Astrocyte of the cerebellum (primary cell): Measurements from ENCODE around the gene SESN1.

Experiments used
- DNase-seq: peaks from one replicate; pipeline ENCODE4 v3.0.0-alpha.2; 2011; ENCODE audit warnings: low read depth
- H3K4me3 ChIP-seq: 2 replicates; pipeline ENCODE4 v1.5.1; 2011; ENCODE audit warnings: mild to moderate bottlenecking, low read depth, low read length, moderate library complexity
- in situ Hi-C: cut with HindIII; loops from 2 replicates; pipeline ENCODE4 v1.10.0; 2017; ENCODE audit warnings: low sequenced_read_pairs
- TF ChIP-seq, protein P1 (sequence below): IDR thresholded peaks from 2 replicates; pipeline ENCODE4 v1.5.1; 2012; ENCODE audit warnings: low read length, low read depth, moderate library complexity, mild to moderate bottlenecking; ENCODE audit errors: missing control alignments

Gene SESN1

DNA sequence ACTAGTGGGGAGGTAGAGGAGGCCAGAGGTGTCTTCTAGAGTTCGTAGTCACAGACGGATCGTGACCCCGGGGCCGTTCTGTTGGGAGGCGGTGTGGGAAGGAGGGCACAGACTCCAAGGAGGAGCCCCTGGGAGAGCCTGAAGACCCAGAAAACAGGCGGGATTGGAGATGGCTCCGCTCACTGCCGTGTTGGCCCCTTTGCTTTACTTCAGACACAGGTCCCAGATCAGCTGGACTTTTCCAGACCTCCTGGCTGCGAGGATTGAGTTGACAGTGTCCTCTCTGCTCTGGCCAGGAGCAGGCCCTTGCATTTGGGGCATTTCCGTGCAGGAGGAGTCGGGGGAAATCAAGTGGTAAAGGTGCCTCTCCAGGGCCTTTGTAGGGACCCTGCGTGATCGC lies 133.6 kb downstream of the SESN1 start:
- DNase-seq, result no peak
- in situ Hi-C loops, result no loop called here
- TF ChIP-seq, protein P1, sequence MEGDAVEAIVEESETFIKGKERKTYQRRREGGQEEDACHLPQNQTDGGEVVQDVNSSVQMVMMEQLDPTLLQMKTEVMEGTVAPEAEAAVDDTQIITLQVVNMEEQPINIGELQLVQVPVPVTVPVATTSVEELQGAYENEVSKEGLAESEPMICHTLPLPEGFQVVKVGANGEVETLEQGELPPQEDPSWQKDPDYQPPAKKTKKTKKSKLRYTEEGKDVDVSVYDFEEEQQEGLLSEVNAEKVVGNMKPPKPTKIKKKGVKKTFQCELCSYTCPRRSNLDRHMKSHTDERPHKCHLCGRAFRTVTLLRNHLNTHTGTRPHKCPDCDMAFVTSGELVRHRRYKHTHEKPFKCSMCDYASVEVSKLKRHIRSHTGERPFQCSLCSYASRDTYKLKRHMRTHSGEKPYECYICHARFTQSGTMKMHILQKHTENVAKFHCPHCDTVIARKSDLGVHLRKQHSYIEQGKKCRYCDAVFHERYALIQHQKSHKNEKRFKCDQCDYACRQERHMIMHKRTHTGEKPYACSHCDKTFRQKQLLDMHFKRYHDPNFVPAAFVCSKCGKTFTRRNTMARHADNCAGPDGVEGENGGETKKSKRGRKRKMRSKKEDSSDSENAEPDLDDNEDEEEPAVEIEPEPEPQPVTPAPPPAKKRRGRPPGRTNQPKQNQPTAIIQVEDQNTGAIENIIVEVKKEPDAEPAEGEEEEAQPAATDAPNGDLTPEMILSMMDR, result no peak
- H3K4me3 ChIP-seq, result no peak overlapping the region

DNA sequence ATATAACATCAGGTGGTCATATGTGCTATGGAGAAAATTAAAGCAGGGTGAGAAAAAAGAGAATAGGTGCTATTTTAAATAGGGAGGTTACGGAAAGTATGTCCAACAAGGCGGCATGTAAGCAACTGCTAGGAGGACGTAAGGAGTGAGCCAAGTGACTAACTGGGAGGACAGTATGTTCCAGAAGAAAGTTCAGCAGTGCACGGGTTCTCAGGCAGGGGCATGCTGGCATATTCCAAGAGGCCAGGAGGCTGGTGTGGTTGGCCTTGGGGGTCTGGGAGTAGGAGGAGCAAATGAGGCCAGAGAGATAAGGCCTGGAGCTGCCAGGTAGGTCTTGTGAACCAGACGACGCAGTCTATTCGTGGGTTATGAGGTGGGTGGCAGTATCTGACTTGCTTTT lies 134.0 kb downstream of the SESN1 start:
- H3K4me3 ChIP-seq, result no peak overlapping the region
- no peak for DNase-seq
- TF ChIP-seq, protein P1, result no peak
- in situ Hi-C loops, result no loop called here

DNA sequence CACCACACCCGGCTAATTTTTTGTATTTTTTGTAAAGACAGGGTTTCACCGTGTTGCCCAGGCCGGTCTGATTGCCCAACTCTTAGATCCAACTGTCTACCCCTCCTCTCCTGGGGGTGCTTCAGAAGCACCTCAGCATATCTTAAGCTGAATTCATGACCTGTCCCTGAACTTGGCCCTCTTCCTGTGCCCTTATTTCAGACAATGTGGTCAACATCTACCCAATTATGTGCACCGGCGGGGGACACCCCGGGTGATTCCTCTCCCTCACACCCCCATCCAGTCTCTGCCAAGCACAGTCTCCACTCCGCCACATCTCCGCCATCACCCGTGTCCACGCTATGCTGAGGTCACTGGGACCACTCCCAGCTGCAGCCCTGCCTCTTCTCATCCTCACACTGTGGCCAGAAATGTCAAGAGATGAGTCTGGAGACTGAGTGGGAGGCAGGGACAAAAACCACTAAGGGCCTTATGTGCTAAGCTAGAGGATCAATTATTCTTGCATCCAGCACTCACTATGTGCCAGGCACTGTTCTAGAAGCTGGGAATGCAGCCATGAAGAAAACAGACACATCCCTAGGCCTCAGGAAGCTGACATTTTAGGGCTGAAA lies 134.6 kb downstream of the SESN1 start:
- no peak for DNase-seq
- TF ChIP-seq, protein P1, result no peak
- in situ Hi-C loops, result no loop called here
- no peak overlapping the region for H3K4me3 ChIP-seq

DNA sequence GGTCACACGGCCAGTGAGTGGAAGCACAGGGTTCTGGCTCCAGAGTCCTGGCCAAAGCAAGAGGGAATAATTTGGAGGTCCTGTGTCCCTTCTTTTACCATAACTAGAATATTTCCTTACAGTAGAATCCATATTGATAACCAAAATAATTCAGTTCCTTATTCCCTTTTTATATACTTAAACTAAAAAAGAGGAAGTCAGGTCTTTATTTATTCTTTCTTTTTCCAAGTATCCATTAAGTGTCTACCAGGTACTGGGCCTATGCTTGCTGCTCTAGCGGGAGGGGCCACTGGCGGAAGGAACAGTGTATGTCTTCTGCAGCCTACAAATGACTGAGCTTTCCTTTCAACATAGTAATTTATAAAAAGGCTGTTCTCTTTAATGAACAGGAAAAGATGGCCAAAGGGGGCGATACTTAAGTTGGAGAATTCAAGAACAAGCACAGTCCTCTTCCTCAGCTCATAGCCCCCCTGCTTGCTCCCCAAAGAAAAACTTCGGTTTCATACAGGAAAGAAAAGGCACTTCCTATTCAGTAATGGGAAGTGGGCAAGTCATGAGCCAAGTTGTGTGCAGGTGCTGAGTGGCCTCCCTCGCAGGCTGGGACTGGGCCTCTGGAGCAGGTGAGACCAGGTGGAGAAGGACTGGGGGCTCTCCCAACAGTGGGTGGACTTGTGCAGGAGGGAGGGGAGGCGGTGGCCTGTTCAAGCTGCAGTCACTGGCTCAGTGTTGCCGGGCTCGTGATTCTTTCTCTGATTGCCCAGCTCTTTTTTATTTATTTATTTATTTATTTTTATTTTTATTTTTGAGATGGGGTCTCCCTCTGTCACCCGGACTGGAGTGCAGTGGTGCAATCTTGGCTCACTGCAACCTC lies 135.5 kb downstream of the SESN1 start:
- no peak overlapping the region for H3K4me3 ChIP-seq
- TF ChIP-seq, protein P1, result no peak
- in situ Hi-C loops, result no loop called here
- no peak for DNase-seq

DNA sequence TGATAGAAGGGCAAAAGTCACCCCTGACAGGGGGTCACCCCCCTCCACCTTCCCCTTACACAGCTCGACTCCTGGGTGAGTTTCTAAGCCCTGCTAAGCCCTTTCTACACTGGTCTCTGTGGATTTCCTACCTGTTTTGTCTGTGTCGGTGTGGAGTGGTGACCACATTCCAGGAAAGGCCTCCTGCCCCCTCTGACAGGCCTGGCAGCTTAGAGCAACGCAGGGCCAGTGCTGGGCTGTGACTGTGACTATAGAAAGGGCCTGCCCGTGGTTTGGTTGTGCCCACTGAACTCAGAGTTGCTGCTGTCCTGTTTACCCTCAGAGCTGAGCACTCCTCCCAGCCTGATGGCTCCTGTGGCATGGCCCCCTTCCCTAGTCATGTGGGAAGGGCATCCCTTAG lies 137.4 kb downstream of the SESN1 start:
- TF ChIP-seq, protein P1, result no peak
- H3K4me3 ChIP-seq, result no peak overlapping the region
- in situ Hi-C loops, result no loop called here
- no peak for DNase-seq

DNA sequence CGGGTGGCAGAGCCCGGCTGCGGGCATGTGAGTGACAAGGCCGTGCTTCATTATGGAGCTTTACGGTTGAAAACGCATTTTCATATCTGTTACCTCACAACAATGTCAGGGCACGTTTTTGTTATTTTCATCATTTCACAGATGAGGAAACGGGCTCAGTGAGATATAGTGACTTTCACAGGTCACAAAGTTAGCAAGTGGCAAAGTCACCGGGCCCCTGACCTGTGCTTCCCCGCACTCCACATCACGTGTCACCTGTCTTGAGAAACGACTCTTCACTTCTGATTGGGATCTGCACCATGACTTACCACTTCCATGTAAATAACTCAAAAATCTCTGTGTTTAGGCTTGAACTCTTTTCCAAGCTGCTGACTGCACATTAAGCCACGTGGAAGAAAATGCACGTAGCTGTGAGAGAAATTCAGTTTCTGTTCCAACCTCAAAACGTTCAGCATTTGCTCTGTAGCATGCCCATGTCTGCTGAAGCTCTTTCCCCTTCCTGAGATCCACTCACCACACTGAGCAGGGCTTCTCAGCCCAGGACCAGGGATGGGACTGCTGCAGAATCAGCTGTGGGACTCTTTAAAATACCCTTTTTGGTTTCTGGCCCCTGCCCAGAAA lies 139.2 kb downstream of the SESN1 start:
- H3K4me3 ChIP-seq, result no peak overlapping the region
- in situ Hi-C loops, result no loop called here
- no peak for DNase-seq
- TF ChIP-seq, protein P1, result no peak
